Transverse colon (tissue), 4 donors: ENCODE data around the gene HIPK2. TPM values are rescaled to one million over a fixed set of nuclear protein-coding genes. Genes with fewer than 3 reads are reported as not detected.

ENCODE experiments used
- DNase-seq: peaks from one replicate; pipeline ENCODE4 v3.0.0-alpha.2; 2019
- H3K27ac ChIP-seq, 4 donors: fragments of 200-600 bp; sonication (generic); 2 replicates each; pipeline ENCODE4 v1.5.1; 2016 to 2018; ENCODE audit warnings: inconsistent platforms in 4 of 4
- H3K27me3 ChIP-seq: fragments of 200-600 bp; sonication (generic); 2 replicates; pipeline ENCODE4 v1.5.1; 2017; ENCODE audit warnings: inconsistent platforms
- H3K36me3 ChIP-seq, 4 donors: fragments of 200-600 bp; sonication (generic); 2 replicates each; pipeline ENCODE4 v1.5.1; 2017 to 2019; ENCODE audit warnings: inconsistent platforms in 4 of 4
- H3K4me1 ChIP-seq, 4 donors: fragments of 200-600 bp; sonication (generic); 2 replicates each; pipeline ENCODE4 v1.5.1; 2017 to 2020; ENCODE audit warnings: inconsistent platforms in 4 of 4
- H3K4me3 ChIP-seq, 4 donors: fragments of 200-600 bp; sonication (generic); 1 replicate in 1 of 4; 2 replicates in 3 of 4; pipeline versions ENCODE4 v1.5.1 to v1.6.1; 2017 to 2019; ENCODE audit warnings: inconsistent platforms in 4 of 4
- H3K9me3 ChIP-seq, 2 donors: fragments of 200-600 bp; sonication (generic); 2 replicates each; pipeline ENCODE4 v1.5.1; 2017 to 2019; ENCODE audit warnings: inconsistent platforms in 2 of 2
- EP300 ChIP-seq: sonication (generic); formaldehyde crosslinking; IDR thresholded peaks from one replicate; pipeline ENCODE4 v1.6.1; 2017; ENCODE audit warnings: antibody characterized with exemption, low read depth
- POLR2A ChIP-seq: fragments of 450-650 bp; IDR thresholded peaks from one replicate; pipeline ENCODE4 v1.6.1; 2016; ENCODE audit warnings: antibody characterized with exemption, mild to moderate bottlenecking, moderate library complexity
- POLR2AphosphoS5 ChIP-seq, 3 donors: sonication (generic); formaldehyde crosslinking; IDR thresholded peaks; one replicate each; pipeline ENCODE4 v1.6.1; 2016; ENCODE audit warnings: antibody characterized with exemption in 3 of 3
- WGBS, 2 donors: methylation state at CpG; one replicate each; pipeline ENCODE4 v1.1.5; 2018; ENCODE audit warnings: low coverage in 1 of 2; 5-methylcytosine and 5-hydroxymethylcytosine counted together
- in situ Hi-C, 4 donors: fragments of 200-750 bp; cut with MboI; loops; one replicate each; pipeline versions ENCODE4 v1.15.0 to v1.15.1; 2017; ENCODE audit warnings: low sequenced_read_pairs in 3 of 4, low pct_ligation_motif_present in 1 of 4, low pct_unique_long_range_greater_than_20kb in 1 of 4
- intact Hi-C: fragments of 100-400 bp; cut with DNase I; formaldehyde crosslinking; loops from one replicate; pipeline ENCODE4 v1.15.1; 2023; ENCODE audit warnings: low total_unique reads
- total RNA-seq, 4 donors: library from RNA; depleted of rRNA; stranded (reverse); fragments of >200 nt; gene quantifications; one replicate each; pipeline ENCODE4 v1.1.0, GENCODE V29; 2016
- TF ChIP-seq, protein P1 (sequence below), 5 experiments: fragments of 200-600 bp in 3 of 5; fragments of 450-650 bp in 2 of 5; sonication (generic) in 3 of 5; IDR thresholded peaks; 1 replicate in 2 of 5; 2 replicates in 3 of 5; pipeline ENCODE4 v1.5.1; 2016 to 2017; ENCODE audit warnings: antibody characterized with exemption in 5 of 5, inconsistent platforms in 3 of 5, mild to moderate bottlenecking in 2 of 5, moderate library complexity in 1 of 5

Gene HIPK2
- total RNA-seq, 4 donors from 2014 or later, result 27.3 to 40.3 (median 33.6) TPM

- Histone ChIP-seq H3K4me3 (no peak overlapping the region), H3K4me1 (peaks cover 36 to 60% (median 38%) of the 10 kb centered on the region in 4 donors), H3K9me3 (no peaks in the 10 kb centered on the region), H3K36me3 (no peaks in the 10 kb centered on the region), H3K27ac (peak overlapping the region; percentile 64 to 78 (median 70)), H3K27me3 (no peaks in the 10 kb centered on the region)
- no peak for TF ChIP-seq EP300
- DNase-seq, result no peak
- intact Hi-C loops, result no loop called here
- WGBS, 2 donors, result 32 to 50% methylated on average over 1 to 2 of the region's 2 CpGs
- in situ Hi-C loops, result loop anchor here in 1 of 4 donors (10.0 kb wide), 1 partner anchor 53 kb away; the partner anchor contains the start of gene HIPK2
Observed at GRCh38 chr7:139721821-139722220, 56.0 kb downstream of the HIPK2 start.

DNA sequence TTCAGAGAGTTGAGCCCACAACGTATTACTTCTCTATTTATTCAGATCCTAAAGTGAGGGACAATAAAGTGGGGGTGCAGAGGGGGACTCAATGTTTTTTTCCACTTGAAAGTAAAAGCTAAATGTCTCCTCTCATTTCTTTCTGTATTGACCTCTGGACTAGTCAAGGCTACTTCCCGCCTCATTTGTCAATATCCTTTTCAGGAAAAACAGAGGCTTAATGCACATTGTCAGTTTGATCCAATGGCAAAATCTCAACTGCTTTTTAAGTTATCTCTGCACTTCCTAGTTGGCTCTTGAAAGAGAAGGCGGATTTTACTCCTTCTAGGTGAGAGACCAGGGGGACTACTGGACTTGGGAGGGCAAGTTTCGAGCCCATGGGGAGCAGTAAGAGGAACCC, 56.4 kb downstream of the HIPK2 start:
- H3K27me3 ChIP-seq, result no peaks in the 10 kb centered on the region
- H3K4me3 ChIP-seq, result no peak overlapping the region
- H3K4me1 ChIP-seq, result peaks cover 35 to 56% (median 36%) of the 10 kb centered on the region in 4 donors
- H3K36me3 ChIP-seq, result peaks cover 0 to 3% (median under 1%) of the 10 kb centered on the region in 4 donors
- WGBS, 2 donors, result 37 to 54% methylated on average over 2 to 4 of the region's 4 CpGs
- DNase-seq, result peak; percentile 6
- intact Hi-C loops, result no loop called here
- H3K9me3 ChIP-seq, result no peaks in the 10 kb centered on the region
- TF ChIP-seq, protein P1, sequence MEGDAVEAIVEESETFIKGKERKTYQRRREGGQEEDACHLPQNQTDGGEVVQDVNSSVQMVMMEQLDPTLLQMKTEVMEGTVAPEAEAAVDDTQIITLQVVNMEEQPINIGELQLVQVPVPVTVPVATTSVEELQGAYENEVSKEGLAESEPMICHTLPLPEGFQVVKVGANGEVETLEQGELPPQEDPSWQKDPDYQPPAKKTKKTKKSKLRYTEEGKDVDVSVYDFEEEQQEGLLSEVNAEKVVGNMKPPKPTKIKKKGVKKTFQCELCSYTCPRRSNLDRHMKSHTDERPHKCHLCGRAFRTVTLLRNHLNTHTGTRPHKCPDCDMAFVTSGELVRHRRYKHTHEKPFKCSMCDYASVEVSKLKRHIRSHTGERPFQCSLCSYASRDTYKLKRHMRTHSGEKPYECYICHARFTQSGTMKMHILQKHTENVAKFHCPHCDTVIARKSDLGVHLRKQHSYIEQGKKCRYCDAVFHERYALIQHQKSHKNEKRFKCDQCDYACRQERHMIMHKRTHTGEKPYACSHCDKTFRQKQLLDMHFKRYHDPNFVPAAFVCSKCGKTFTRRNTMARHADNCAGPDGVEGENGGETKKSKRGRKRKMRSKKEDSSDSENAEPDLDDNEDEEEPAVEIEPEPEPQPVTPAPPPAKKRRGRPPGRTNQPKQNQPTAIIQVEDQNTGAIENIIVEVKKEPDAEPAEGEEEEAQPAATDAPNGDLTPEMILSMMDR (IDR thresholded peaks at IDR 0.05), result no peak
- TF ChIP-seq POLR2A (no peak), POLR2AphosphoS5 (IDR thresholded peaks at IDR 0.05) (no peak)
- peak overlapping the region; percentile 64 to 78 (median 70) for H3K27ac ChIP-seq
- in situ Hi-C loops, result loop anchor here in 1 of 4 donors (10.0 kb wide), 1 partner anchor 53 kb away; the partner anchor contains the start of gene HIPK2

DNA sequence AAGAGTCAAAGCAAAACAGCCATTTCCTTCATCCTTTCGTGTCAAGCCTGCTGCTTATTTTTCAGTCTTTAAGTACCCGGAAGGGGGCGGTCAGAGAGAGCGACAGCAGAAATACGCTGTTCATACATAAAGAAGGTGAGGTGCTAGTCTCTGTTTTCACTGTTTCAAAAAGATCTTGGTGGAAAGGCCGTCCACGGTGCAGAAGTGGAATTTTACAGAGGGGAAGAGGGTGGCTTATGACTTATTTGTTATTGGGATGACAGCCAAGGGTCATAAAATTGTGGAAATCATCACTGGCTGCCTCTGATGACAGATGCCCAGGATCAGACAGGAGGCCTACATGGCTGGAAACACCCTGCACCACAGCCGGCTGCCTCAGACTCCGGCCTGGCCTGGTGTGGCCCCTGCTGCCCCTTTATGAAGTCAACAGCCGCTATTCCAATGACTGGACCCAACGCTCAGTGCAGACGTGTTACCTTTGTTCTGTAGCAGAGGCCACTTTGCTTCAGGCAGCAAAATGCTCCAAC, 57.0 kb downstream of the HIPK2 start:
- Histone ChIP-seq H3K4me3 (no peak overlapping the region), H3K4me1 (peaks cover 31 to 52% (median 35%) of the 10 kb centered on the region in 4 donors), H3K9me3 (no peaks in the 10 kb centered on the region), H3K27me3 (no peaks in the 10 kb centered on the region), H3K27ac (peak overlapping the region; percentile 64 to 78 (median 70)), H3K36me3 (peaks cover 0 to 10% (median 4%) of the 10 kb centered on the region in 4 donors)
- in situ Hi-C loops (loop anchor here in 1 of 4 donors (10.0 kb wide), 1 partner anchor 54 kb away; the partner anchor contains the start of gene HIPK2), intact Hi-C loops (no loop called here)
- TF ChIP-seq POLR2A, result no peak
- TF ChIP-seq EP300, result no peak
- TF ChIP-seq, protein P1 (IDR thresholded peaks at IDR 0.05), result peak in 1 of 5 experiments; percentile 14
- TF ChIP-seq POLR2AphosphoS5 (IDR thresholded peaks at IDR 0.05), result peak in 1 of 3 donors; percentile 50
- peak; percentile 50 for DNase-seq
- 31 to 69% methylated on average over 8 to 12 of the region's 12 CpGs for WGBS, 2 donors

GRCh38 chr7:139720186-139720585, 57.6 kb downstream of the HIPK2 start:
- WGBS, 2 donors, result 89 to 90% methylated on average over 3 to 6 of the region's 6 CpGs
- H3K27me3 ChIP-seq, result no peaks in the 10 kb centered on the region
- in situ Hi-C loops (loop anchor here in 1 of 4 donors (10.0 kb wide), 1 partner anchor 55 kb away; the partner anchor contains the start of gene HIPK2), intact Hi-C loops (no loop called here)
- H3K27ac ChIP-seq, result peak overlapping the region; percentile 64 to 78 (median 70)
- H3K4me3 ChIP-seq, result no peak overlapping the region
- H3K9me3 ChIP-seq, result no peaks in the 10 kb centered on the region
- TF ChIP-seq POLR2AphosphoS5 (IDR thresholded peaks at IDR 0.05), result no peak
- H3K36me3 ChIP-seq, result peaks cover 0 to 16% (median 6%) of the 10 kb centered on the region in 4 donors
- H3K4me1 ChIP-seq, result peaks cover 31 to 47% (median 33%) of the 10 kb centered on the region in 4 donors
- peak; percentile 7 for DNase-seq

GRCh38 chr7:139718859-139719258, 58.9 kb downstream of the HIPK2 start:
- H3K4me1 ChIP-seq, result peaks cover 26 to 42% (median 33%) of the 10 kb centered on the region in 4 donors
- intact Hi-C loops (no loop called here), in situ Hi-C loops (no loop called here)
- no peaks in the 10 kb centered on the region for H3K9me3 ChIP-seq
- DNase-seq, result peak; percentile 10
- H3K27ac ChIP-seq, result peak overlapping the region in 1 of 4 donors; percentile 28
- TF ChIP-seq POLR2A (no peak), EP300 (no peak), POLR2AphosphoS5 (IDR thresholded peaks at IDR 0.05) (no peak)
- TF ChIP-seq, protein P1 (IDR thresholded peaks at IDR 0.05), result no peak
- H3K36me3 ChIP-seq, result peaks cover 0 to 17% (median 6%) of the 10 kb centered on the region in 4 donors
- no peak overlapping the region for H3K4me3 ChIP-seq
- no peaks in the 10 kb centered on the region for H3K27me3 ChIP-seq
- 76 to 82% methylated on average over 9 of the region's 9 CpGs for WGBS, 2 donors
